ENCODE data around the gene LYZL2. TPM values are rescaled to one million over a fixed set of nuclear protein-coding genes. Genes with fewer than 3 reads are reported as not detected.
"Not testable (repeated sequence)": the region's sequence is repeated elsewhere in the genome, so short reads cannot be mapped to it uniquely, and the experiment has no call there.

The LYZL2 gene
- total RNA-seq, 4 donors from 2014 or later, result not detected

- H3K27ac ChIP-seq, result no peak overlapping the region
- 62 to 76% methylated on average over 8 of the region's 8 CpGs for WGBS, 2 donors
- TF ChIP-seq EP300 (IDR thresholded peaks at IDR 0.05) (no peak), POLR2A (IDR thresholded peaks at IDR 0.05) (no peak), CTCF (IDR thresholded peaks at IDR 0.05) (no peak)
- no peaks in the 10 kb centered on the region for H3K9me3 ChIP-seq
- no peak for DNase-seq (ENCODE audit: low spot score in 2 of 2)
- no peaks in the 10 kb centered on the region for H3K36me3 ChIP-seq
- no peaks in the 10 kb centered on the region for H3K27me3 ChIP-seq
- peaks cover 0 to 3% (median 0%) of the 10 kb centered on the region in 4 donors for H3K4me1 ChIP-seq
- H3K4me3 ChIP-seq, result no peak overlapping the region
Observed at GRCh38 chr10:30647089-30647488, 17.5 kb upstream of the LYZL2 start.

GRCh38 chr10:30645340-30645827 is 15.8 kb upstream of the LYZL2 start:
- WGBS, 2 donors, result 8% methylated on average over 9 to 15 of the region's 15 CpGs
- Histone ChIP-seq H3K9me3 (no peaks in the 10 kb centered on the region), H3K4me3 (no peak overlapping the region), H3K27me3 (peaks cover 0 to 10% of the 10 kb centered on the region in 2 donors), H3K36me3 (no peaks in the 10 kb centered on the region), H3K4me1 (peaks cover 0 to 3% (median 0%) of the 10 kb centered on the region in 4 donors), H3K27ac (no peak overlapping the region)
- no peak for TF ChIP-seq CTCF (IDR thresholded peaks at IDR 0.05)
- TF ChIP-seq POLR2A (IDR thresholded peaks at IDR 0.05), result no peak
- TF ChIP-seq EP300 (IDR thresholded peaks at IDR 0.05), result no peak
- no peak for DNase-seq (ENCODE audit: low spot score in 2 of 2)

GRCh38 chr10:30644408-30644861 is 14.9 kb upstream of the LYZL2 start:
- not testable (repeated sequence) for H3K9me3 ChIP-seq; DNase-seq (ENCODE audit: low spot score in 2 of 2); H3K27ac ChIP-seq; H3K36me3 ChIP-seq; H3K4me3 ChIP-seq; H3K4me1 ChIP-seq
- H3K27me3 ChIP-seq, result peaks cover 0 to 10% of the 10 kb centered on the region in 2 donors
- WGBS, 2 donors, result 79 to 81% methylated on average over 5 of the region's 5 CpGs

- not testable (repeated sequence) for H3K9me3 ChIP-seq; DNase-seq (ENCODE audit: low spot score in 2 of 2); H3K27ac ChIP-seq; H3K36me3 ChIP-seq; H3K4me3 ChIP-seq; H3K4me1 ChIP-seq
- 70 to 82% methylated on average over 9 to 11 of the region's 12 CpGs for WGBS, 2 donors
- peaks cover 0 to 10% of the 10 kb centered on the region in 2 donors for H3K27me3 ChIP-seq
Observed at GRCh38 chr10:30643557-30644199, 14.1 kb upstream of the LYZL2 start.

GRCh38 chr10:30642856-30643255 is 13.3 kb upstream of the LYZL2 start:
- not testable (repeated sequence) for H3K27ac ChIP-seq

GRCh38 chr10:30639946-30640786 is 10.6 kb upstream of the LYZL2 start:
- TF ChIP-seq POLR2A (IDR thresholded peaks at IDR 0.05), result no peak
- TF ChIP-seq CTCF (IDR thresholded peaks at IDR 0.05), result peak; percentile 58 to 90 (median 75)
- DNase-seq (ENCODE audit: low spot score in 2 of 2), result no peak
- WGBS, 2 donors, result 47 to 52% methylated on average over 6 of the region's 6 CpGs
- Histone ChIP-seq H3K36me3 (no peaks in the 10 kb centered on the region), H3K27ac (no peak overlapping the region), H3K9me3 (no peaks in the 10 kb centered on the region), H3K27me3 (peaks cover 0 to 10% of the 10 kb centered on the region in 2 donors), H3K4me1 (peaks cover 0 to under 1% (median 0%) of the 10 kb centered on the region in 4 donors), H3K4me3 (no peak overlapping the region)

More at GRCh38 chr10:30642856-30643255, 13.3 kb upstream of the LYZL2 start:
- H3K4me1 ChIP-seq; H3K9me3 ChIP-seq; DNase-seq (ENCODE audit: low spot score in 2 of 2); H3K36me3 ChIP-seq; H3K4me3 ChIP-seq: not testable (repeated sequence)
- 43 to 62% methylated on average over 6 to 10 of the region's 13 CpGs for WGBS, 2 donors
- H3K27me3 ChIP-seq, result peaks cover 0 to 10% of the 10 kb centered on the region in 2 donors

Measured in tibial nerve (tissue), 4 donors.